ENCODE data around the gene LNPEP.

LNPEP gene

GRCh38 chr5:96984506-96985192 lies 48.8 kb downstream of the LNPEP start:
- H3K4me3 ChIP-seq (ENCODE audit: low read length), result no peak overlapping the region
- H3K9me3 ChIP-seq (ENCODE audit: insufficient read depth, low read depth, low read length), result no peaks in the 10 kb centered on the region
- H3K4me1 ChIP-seq (ENCODE audit: insufficient read depth, low read length), result no peaks in the 10 kb centered on the region
- no peak overlapping the region for H3K9ac ChIP-seq (ENCODE audit: low read depth, low read length)
- 0 out of 2 replicates have a peak, but pooled peaks cover under 1% of the 10 kb centered on the region for H3K36me3 ChIP-seq (ENCODE audit: insufficient read depth, low read length)
- WGBS, result 49% methylated on average over 1 of the region's 1 CpG
- H3K27ac ChIP-seq (ENCODE audit: low read depth, low read length), result no peak overlapping the region
- H3K27me3 ChIP-seq (ENCODE audit: insufficient read depth, low read length), result no peaks in the 10 kb centered on the region

- 91% methylated on average over 3 of the region's 3 CpGs for whole genome bisulfite sequencing
- no peaks in the 10 kb centered on the region for H3K36me3 ChIP-seq (ENCODE audit: insufficient read depth, low read length)
Observed at GRCh38 chr5:96986450-96986849, 50.6 kb downstream of the LNPEP start.

GRCh38 chr5:96990102-96990501 lies 54.2 kb downstream of the LNPEP start:
- Histone ChIP-seq H3K4me3 (ENCODE audit: low read length) (no peak overlapping the region), H3K9me3 (ENCODE audit: insufficient read depth, low read depth, low read length) (no peaks in the 10 kb centered on the region), H3K9ac (ENCODE audit: low read depth, low read length) (no peak overlapping the region), H3K27me3 (ENCODE audit: insufficient read depth, low read length) (no peaks in the 10 kb centered on the region), H3K4me1 (ENCODE audit: insufficient read depth, low read length) (no peaks in the 10 kb centered on the region), H3K27ac (ENCODE audit: low read depth, low read length) (no peak overlapping the region), H3K36me3 (ENCODE audit: insufficient read depth, low read length) (no peaks in the 10 kb centered on the region)
- WGBS, result 94% methylated on average over 3 of the region's 4 CpGs

More at GRCh38 chr5:96986450-96986849, 50.6 kb downstream of the LNPEP start:
- H3K9ac ChIP-seq (ENCODE audit: low read depth, low read length), result no peak overlapping the region
- no peaks in the 10 kb centered on the region for H3K9me3 ChIP-seq (ENCODE audit: insufficient read depth, low read depth, low read length)
- no peak overlapping the region for H3K4me3 ChIP-seq (ENCODE audit: low read length)
- H3K27me3 ChIP-seq (ENCODE audit: insufficient read depth, low read length), result no peaks in the 10 kb centered on the region
- no peak overlapping the region for H3K27ac ChIP-seq (ENCODE audit: low read depth, low read length)
- H3K4me1 ChIP-seq (ENCODE audit: insufficient read depth, low read length), result no peaks in the 10 kb centered on the region

GRCh38 chr5:96991708-96992107 lies 55.8 kb downstream of the LNPEP start:
- Histone ChIP-seq H3K4me3 (ENCODE audit: low read length) (no peak overlapping the region), H3K27me3 (ENCODE audit: insufficient read depth, low read length) (no peaks in the 10 kb centered on the region), H3K4me1 (ENCODE audit: insufficient read depth, low read length) (no peaks in the 10 kb centered on the region), H3K36me3 (ENCODE audit: insufficient read depth, low read length) (no peaks in the 10 kb centered on the region), H3K9ac (ENCODE audit: low read depth, low read length) (no peak overlapping the region), H3K27ac (ENCODE audit: low read depth, low read length) (no peak overlapping the region), H3K9me3 (ENCODE audit: insufficient read depth, low read depth, low read length) (no peaks in the 10 kb centered on the region)

GRCh38 chr5:96993760-96994159 lies 57.9 kb downstream of the LNPEP start:
- no peak overlapping the region for H3K27ac ChIP-seq (ENCODE audit: low read depth, low read length)
- no peaks in the 10 kb centered on the region for H3K4me1 ChIP-seq (ENCODE audit: insufficient read depth, low read length)
- H3K9me3 ChIP-seq (ENCODE audit: insufficient read depth, low read depth, low read length), result no peaks in the 10 kb centered on the region
- no peak overlapping the region for H3K9ac ChIP-seq (ENCODE audit: low read depth, low read length)
- whole genome bisulfite sequencing, result 98% methylated on average over 2 of the region's 2 CpGs
- no peaks in the 10 kb centered on the region for H3K36me3 ChIP-seq (ENCODE audit: insufficient read depth, low read length)
- H3K27me3 ChIP-seq (ENCODE audit: insufficient read depth, low read length), result no peaks in the 10 kb centered on the region
- no peak overlapping the region for H3K4me3 ChIP-seq (ENCODE audit: low read length)

GRCh38 chr5:96994493-96994892 lies 58.6 kb downstream of the LNPEP start:
- Histone ChIP-seq H3K36me3 (ENCODE audit: insufficient read depth, low read length) (no peaks in the 10 kb centered on the region), H3K27me3 (ENCODE audit: insufficient read depth, low read length) (no peaks in the 10 kb centered on the region), H3K4me1 (ENCODE audit: insufficient read depth, low read length) (no peaks in the 10 kb centered on the region), H3K27ac (ENCODE audit: low read depth, low read length) (no peak overlapping the region), H3K4me3 (ENCODE audit: low read length) (no peak overlapping the region), H3K9ac (ENCODE audit: low read depth, low read length) (no peak overlapping the region), H3K9me3 (ENCODE audit: insufficient read depth, low read depth, low read length) (no peaks in the 10 kb centered on the region)
- WGBS, result 94% methylated on average over 3 of the region's 3 CpGs

GRCh38 chr5:96995419-96995818 lies 59.5 kb downstream of the LNPEP start:
- 90% methylated on average over 3 of the region's 3 CpGs for WGBS
- Histone ChIP-seq H3K4me1 (ENCODE audit: insufficient read depth, low read length) (no peaks in the 10 kb centered on the region), H3K4me3 (ENCODE audit: low read length) (no peak overlapping the region), H3K27ac (ENCODE audit: low read depth, low read length) (no peak overlapping the region), H3K9ac (ENCODE audit: low read depth, low read length) (no peak overlapping the region), H3K36me3 (ENCODE audit: insufficient read depth, low read length) (no peaks in the 10 kb centered on the region), H3K27me3 (ENCODE audit: insufficient read depth, low read length) (no peaks in the 10 kb centered on the region), H3K9me3 (ENCODE audit: insufficient read depth, low read depth, low read length) (no peaks in the 10 kb centered on the region)

GRCh38 chr5:96997265-96997859 lies 61.5 kb downstream of the LNPEP start:
- no peaks in the 10 kb centered on the region for H3K27me3 ChIP-seq (ENCODE audit: insufficient read depth, low read length)
- H3K4me1 ChIP-seq (ENCODE audit: insufficient read depth, low read length), result no peaks in the 10 kb centered on the region; the same call in 1 of the 2 replicates
- no peak overlapping the region for H3K4me3 ChIP-seq (ENCODE audit: low read length)
- H3K36me3 ChIP-seq (ENCODE audit: insufficient read depth, low read length), result no peaks in the 10 kb centered on the region
- no peaks in the 10 kb centered on the region for H3K9me3 ChIP-seq (ENCODE audit: insufficient read depth, low read depth, low read length)
- no peak overlapping the region for H3K9ac ChIP-seq (ENCODE audit: low read depth, low read length)
- H3K27ac ChIP-seq (ENCODE audit: low read depth, low read length), result no peak overlapping the region
- no CpG with 5 or more reads among the region's 2 CpGs for WGBS

GRCh38 chr5:96999856-97000255 lies 64.0 kb downstream of the LNPEP start:
- no peaks in the 10 kb centered on the region for H3K36me3 ChIP-seq (ENCODE audit: insufficient read depth, low read length)
- H3K9ac ChIP-seq (ENCODE audit: low read depth, low read length), result no peak overlapping the region
- H3K4me3 ChIP-seq (ENCODE audit: low read length), result no peak overlapping the region
- no peaks in the 10 kb centered on the region; the same call in 1 of the 2 replicates for H3K4me1 ChIP-seq (ENCODE audit: insufficient read depth, low read length)
- no peaks in the 10 kb centered on the region for H3K9me3 ChIP-seq (ENCODE audit: insufficient read depth, low read depth, low read length)
- 83% methylated on average over 1 of the region's 1 CpG for WGBS
- no peaks in the 10 kb centered on the region for H3K27me3 ChIP-seq (ENCODE audit: insufficient read depth, low read length)
- no peak overlapping the region for H3K27ac ChIP-seq (ENCODE audit: low read depth, low read length)

- Histone ChIP-seq H3K9ac (ENCODE audit: low read depth, low read length) (no peak overlapping the region), H3K27me3 (ENCODE audit: insufficient read depth, low read length) (no peaks in the 10 kb centered on the region), H3K9me3 (ENCODE audit: insufficient read depth, low read depth, low read length) (no peaks in the 10 kb centered on the region), H3K36me3 (ENCODE audit: insufficient read depth, low read length) (no peaks in the 10 kb centered on the region), H3K4me1 (ENCODE audit: insufficient read depth, low read length) (no peaks in the 10 kb centered on the region; the same call in 1 of the 2 replicates), H3K27ac (ENCODE audit: low read depth, low read length) (no peak overlapping the region), H3K4me3 (ENCODE audit: low read length) (no peak overlapping the region)
- WGBS, result 86% methylated on average over 2 of the region's 3 CpGs
Observed at GRCh38 chr5:97000391-97000790, 64.5 kb downstream of the LNPEP start.

GRCh38 chr5:97002983-97003382 lies 67.1 kb downstream of the LNPEP start:
- Histone ChIP-seq H3K4me1 (ENCODE audit: insufficient read depth, low read length) (no peaks in the 10 kb centered on the region; the same call in 1 of the 2 replicates), H3K36me3 (ENCODE audit: insufficient read depth, low read length) (no peaks in the 10 kb centered on the region)
- no CpG with 5 or more reads among the region's 1 CpG for WGBS

More at GRCh38 chr5:97002983-97003382, 67.1 kb downstream of the LNPEP start:
- Histone ChIP-seq H3K27ac (ENCODE audit: low read depth, low read length) (no peak overlapping the region), H3K9ac (ENCODE audit: low read depth, low read length) (no peak overlapping the region), H3K4me3 (ENCODE audit: low read length) (no peak overlapping the region), H3K9me3 (ENCODE audit: insufficient read depth, low read depth, low read length) (no peaks in the 10 kb centered on the region), H3K27me3 (ENCODE audit: insufficient read depth, low read length) (no peaks in the 10 kb centered on the region)

All from HUES64 (cell line).